ENCODE measurements around the gene MYCT1. TPM values are rescaled to one million over a fixed set of nuclear protein-coding genes. Genes with fewer than 3 reads are reported as not detected.

The MYCT1 gene
- total and polyA plus RNA-seq, 2 of the 8 experiments (the other 6 are each of a cell fraction or from before 2014, with no cell fraction given), result 0.39 to 3.3 TPM

DNA sequence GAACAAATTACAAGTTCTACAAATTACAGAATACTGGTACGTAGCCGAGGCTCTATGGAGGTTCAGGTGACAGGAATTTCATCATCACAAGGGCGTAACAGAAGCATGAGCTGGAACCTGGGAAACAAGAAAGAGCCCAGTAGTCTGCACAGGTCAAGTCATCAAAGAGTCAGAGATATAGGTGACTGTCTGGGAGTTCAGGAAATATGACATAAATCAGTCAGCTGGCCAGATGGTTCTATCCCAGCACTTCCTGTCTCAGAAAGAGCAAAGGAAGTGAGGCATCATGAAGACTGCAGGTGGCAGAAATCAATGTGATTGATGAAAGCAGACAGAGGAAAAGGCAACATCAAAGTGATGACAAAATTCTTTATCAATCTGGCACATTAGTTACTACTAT is 23.3 kb downstream of the MYCT1 start:
- no peaks in the 10 kb centered on the region for H4K20me1 ChIP-seq (replicated peaks in 1 of 2; ENCODE audit: control insufficient read depth in 1 of 2, insufficient read depth in 2 of 2, low read length in 2 of 2)
- H3K36me3 ChIP-seq (ENCODE audit: control insufficient read depth in 2 of 4, insufficient read depth in 4 of 4, low read length in 3 of 4), result no peaks in the 10 kb centered on the region
- H2AFZ ChIP-seq (ENCODE audit: low read length), result no peak overlapping the region
- no peak overlapping the region for H3K4ac ChIP-seq (replicated peaks; ENCODE audit: insufficient read length, low read depth, low read length)
- CTCF ChIA-PET (ENCODE audit: partially characterized antibody), result interaction anchor here (1.5 to 3.5 kb wide), 3 partner anchors 178 to 233 kb away, joined by 6 to 17 read pairs (median 6); no protein-coding TSS in a partner anchor
- WGBS, 2 experiments (ENCODE audit: extremely low coverage in 1 of 2, insufficient coverage in 1 of 2, insufficient read length in 1 of 2, insufficient replicate concordance in 2 of 2, low coverage in 1 of 2, low lambda C conversion rate in 2 of 2, missing lambda C conversion rate in 1 of 2), result 50% methylated on average over 3 of the region's 3 CpGs; no CpG with 5 or more reads in 1 of the 2 experiments
- no peaks in the 10 kb centered on the region for H3K23me2 ChIP-seq (ENCODE audit: low read depth, low read length)
- no peak overlapping the region for H3K4me2 ChIP-seq (ENCODE audit: insufficient read depth in 1 of 2, low read depth in 2 of 2, low read length in 2 of 2)
- no peak overlapping the region for H4K5ac ChIP-seq (ENCODE audit: insufficient read length, low read depth, low read length)
- no peaks in the 10 kb centered on the region for H3K27me3 ChIP-seq (replicated peaks in 1 of 4; ENCODE audit: control insufficient read depth in 3 of 4, extremely low read depth in 1 of 4, insufficient read depth in 3 of 4, low read length in 3 of 4)
- H2AK5ac ChIP-seq (ENCODE audit: low read depth, low read length), result no peak overlapping the region
- no peak overlapping the region for H3K18ac ChIP-seq (ENCODE audit: extremely low read depth, low read length)
- H3K56ac ChIP-seq (replicated peaks; ENCODE audit: insufficient read length, low read depth, low read length), result no peak overlapping the region
- H3K79me1 ChIP-seq (ENCODE audit: low read depth, low read length), result no peaks in the 10 kb centered on the region
- no peak overlapping the region for H4K91ac ChIP-seq (replicated peaks; ENCODE audit: insufficient read length, low read length)
- H2BK20ac ChIP-seq (ENCODE audit: low read length), result no peak overlapping the region
- no peaks in the 10 kb centered on the region for H3K9me3 ChIP-seq (ENCODE audit: insufficient read depth in 2 of 2, low read depth in 1 of 2, low read length in 1 of 2)
- no peak overlapping the region for H2BK15ac ChIP-seq (ENCODE audit: low read length)
- no peaks in the 10 kb centered on the region for H3K4me1 ChIP-seq (replicated peaks in 1 of 4; ENCODE audit: control insufficient read depth in 3 of 4, insufficient read depth in 4 of 4, low read length in 3 of 4)
- H3K79me2 ChIP-seq (ENCODE audit: control insufficient read depth in 1 of 2, insufficient read depth in 2 of 2, low read length in 2 of 2), result no peaks in the 10 kb centered on the region
- DNase-seq (ENCODE audit: low read depth in 1 of 2, low spot score in 2 of 2) (no peak), FAIRE-seq (no peak)
- no peak overlapping the region for H2BK12ac ChIP-seq (ENCODE audit: low read depth, low read length)
- H2BK120ac ChIP-seq (replicated peaks; ENCODE audit: low read depth, low read length), result no peak overlapping the region
- POLR2A ChIA-PET (ENCODE audit: partially characterized antibody), result no interaction called here
- H3K23ac ChIP-seq (ENCODE audit: insufficient read length), result no peak overlapping the region
- no peak overlapping the region for H3K14ac ChIP-seq (ENCODE audit: insufficient read length)
- H3K4me3 ChIP-seq (ENCODE audit: extremely low read depth in 1 of 4, insufficient read depth in 2 of 4, low read depth in 3 of 4, low read length in 4 of 4), result no peak overlapping the region
- no peak overlapping the region for H4K8ac ChIP-seq (ENCODE audit: extremely low read depth, insufficient read depth, low read length)
- H3K27ac ChIP-seq (ENCODE audit: low read depth, low read length), result no peak overlapping the region
- no peak overlapping the region for H2BK5ac ChIP-seq (ENCODE audit: low read depth, low read length)
- no peak overlapping the region for H3K9ac ChIP-seq (replicated peaks in 1 of 4; ENCODE audit: extremely low read depth in 1 of 4, low read depth in 3 of 4, low read length in 3 of 4)
- no peak for TF ChIP-seq MAFK (IDR thresholded peaks at IDR 0.05; ENCODE audit: low read depth, low read length)
- TF ChIP-seq, protein P1, sequence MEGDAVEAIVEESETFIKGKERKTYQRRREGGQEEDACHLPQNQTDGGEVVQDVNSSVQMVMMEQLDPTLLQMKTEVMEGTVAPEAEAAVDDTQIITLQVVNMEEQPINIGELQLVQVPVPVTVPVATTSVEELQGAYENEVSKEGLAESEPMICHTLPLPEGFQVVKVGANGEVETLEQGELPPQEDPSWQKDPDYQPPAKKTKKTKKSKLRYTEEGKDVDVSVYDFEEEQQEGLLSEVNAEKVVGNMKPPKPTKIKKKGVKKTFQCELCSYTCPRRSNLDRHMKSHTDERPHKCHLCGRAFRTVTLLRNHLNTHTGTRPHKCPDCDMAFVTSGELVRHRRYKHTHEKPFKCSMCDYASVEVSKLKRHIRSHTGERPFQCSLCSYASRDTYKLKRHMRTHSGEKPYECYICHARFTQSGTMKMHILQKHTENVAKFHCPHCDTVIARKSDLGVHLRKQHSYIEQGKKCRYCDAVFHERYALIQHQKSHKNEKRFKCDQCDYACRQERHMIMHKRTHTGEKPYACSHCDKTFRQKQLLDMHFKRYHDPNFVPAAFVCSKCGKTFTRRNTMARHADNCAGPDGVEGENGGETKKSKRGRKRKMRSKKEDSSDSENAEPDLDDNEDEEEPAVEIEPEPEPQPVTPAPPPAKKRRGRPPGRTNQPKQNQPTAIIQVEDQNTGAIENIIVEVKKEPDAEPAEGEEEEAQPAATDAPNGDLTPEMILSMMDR (IDR thresholded peaks at IDR 0.05; ENCODE audit: control extremely low read depth in 1 of 3, insufficient read depth in 1 of 3, low read depth in 1 of 3, low read length in 3 of 3), result no peak
- no peak for TF ChIP-seq RBBP5 (IDR thresholded peaks at IDR 0.05; ENCODE audit: borderline replicate concordance, low read depth, low read length)
- TF ChIP-seq EP300 (IDR thresholded peaks at IDR 0.05; ENCODE audit: borderline replicate concordance in 1 of 2, low read depth in 2 of 2, low read length in 2 of 2), result no peak
- TF ChIP-seq KDM4A (IDR thresholded peaks at IDR 0.05; ENCODE audit: low read depth, low read length, severe bottlenecking), result no peak
- TF ChIP-seq HDAC6 (IDR thresholded peaks at IDR 0.05; ENCODE audit: low read depth, low read length), result no peak
- TF ChIP-seq, protein P2, sequence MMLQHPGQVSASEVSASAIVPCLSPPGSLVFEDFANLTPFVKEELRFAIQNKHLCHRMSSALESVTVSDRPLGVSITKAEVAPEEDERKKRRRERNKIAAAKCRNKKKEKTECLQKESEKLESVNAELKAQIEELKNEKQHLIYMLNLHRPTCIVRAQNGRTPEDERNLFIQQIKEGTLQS (IDR thresholded peaks at IDR 0.05; ENCODE audit: insufficient read depth, low read depth, low read length), result no peak
- no peak for TF ChIP-seq JUND (IDR thresholded peaks at IDR 0.05; ENCODE audit: low read length)
- TF ChIP-seq GTF2F1 (IDR thresholded peaks at IDR 0.05; ENCODE audit: borderline replicate concordance, low read depth, low read length), result no peak
- TF ChIP-seq CHD2 (IDR thresholded peaks at IDR 0.05; ENCODE audit: low read length), result no peak
- TF ChIP-seq CREB1 (IDR thresholded peaks at IDR 0.05), result no peak
